Measurements from ENCODE around the gene NKX1-2. TPM values are rescaled to one million over a fixed set of nuclear protein-coding genes. Genes with fewer than 3 reads are reported as not detected.

Gene NKX1-2
- total and polyA plus RNA-seq, 2 of the 4 experiments (the other 2 are of a cell fraction), result not detected

DNA sequence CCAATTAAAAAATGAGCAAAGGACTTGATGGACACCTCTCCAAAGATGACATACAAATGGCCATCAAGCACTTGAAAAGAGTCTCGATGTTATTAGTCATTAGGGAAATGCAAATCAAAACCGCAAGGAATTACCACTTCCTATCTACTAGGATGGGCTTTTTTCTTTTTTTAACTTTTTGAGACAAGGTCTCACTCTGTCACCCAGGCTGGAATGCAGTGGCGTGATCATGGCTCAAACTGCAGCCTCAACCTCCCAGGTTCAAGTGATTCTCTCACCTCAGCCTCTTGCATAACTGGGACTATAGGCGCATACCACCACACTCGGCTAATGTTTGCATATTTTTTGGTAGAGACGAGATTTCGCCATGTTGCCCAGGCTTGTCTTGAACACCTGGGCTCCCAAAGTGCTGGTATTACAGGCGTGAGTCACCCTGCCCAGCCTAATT lies 13.6 kb downstream of the NKX1-2 start:
- ATAC-seq (ENCODE audit: low read depth) (no peak), DNase-seq (no peak)
- no peaks in the 10 kb centered on the region for H3K9me3 ChIP-seq (ENCODE audit: control insufficient read depth, insufficient read depth, low read length)
- no peak overlapping the region for H3K27ac ChIP-seq (ENCODE audit: insufficient read depth, low read length)
- no peak overlapping the region for H3K23ac ChIP-seq (ENCODE audit: low read depth, low read length)
- H3K4me1 ChIP-seq (ENCODE audit: control insufficient read depth, insufficient read depth, low read length), result no peaks in the 10 kb centered on the region
- no peak overlapping the region for H3K56ac ChIP-seq (ENCODE audit: extremely low read depth, insufficient read depth, low read length)
- no peak overlapping the region for H2BK5ac ChIP-seq (ENCODE audit: low read depth, low read length, poor library complexity, severe bottlenecking)
- no peak overlapping the region for H2BK120ac ChIP-seq (ENCODE audit: low read depth, low read length)
- no peak for TF ChIP-seq CEBPB (IDR thresholded peaks at IDR 0.05; ENCODE audit: low read depth, low read length)
- no peak for TF ChIP-seq CTCF (conservative IDR thresholded peaks at IDR 0.05; ENCODE audit: low read depth, low read length)
- no peak for TF ChIP-seq BHLHE40 (IDR thresholded peaks at IDR 0.05; ENCODE audit: low read depth, low read length)
- no peak for TF ChIP-seq FOS (IDR thresholded peaks at IDR 0.05; ENCODE audit: low read depth, low read length)
- no peak for TF ChIP-seq POLR2A (IDR thresholded peaks at IDR 0.05; ENCODE audit: low read depth, low read length)
- TF ChIP-seq NFE2L2 (IDR thresholded peaks at IDR 0.05; ENCODE audit: low read depth, low read length), result no peak
- TF ChIP-seq RCOR1 (IDR thresholded peaks at IDR 0.05; ENCODE audit: insufficient replicate concordance, low read length), result no peak
- TF ChIP-seq MAZ (IDR thresholded peaks at IDR 0.05; ENCODE audit: borderline replicate concordance, low read depth, low read length), result no peak
- TF ChIP-seq, protein P1, sequence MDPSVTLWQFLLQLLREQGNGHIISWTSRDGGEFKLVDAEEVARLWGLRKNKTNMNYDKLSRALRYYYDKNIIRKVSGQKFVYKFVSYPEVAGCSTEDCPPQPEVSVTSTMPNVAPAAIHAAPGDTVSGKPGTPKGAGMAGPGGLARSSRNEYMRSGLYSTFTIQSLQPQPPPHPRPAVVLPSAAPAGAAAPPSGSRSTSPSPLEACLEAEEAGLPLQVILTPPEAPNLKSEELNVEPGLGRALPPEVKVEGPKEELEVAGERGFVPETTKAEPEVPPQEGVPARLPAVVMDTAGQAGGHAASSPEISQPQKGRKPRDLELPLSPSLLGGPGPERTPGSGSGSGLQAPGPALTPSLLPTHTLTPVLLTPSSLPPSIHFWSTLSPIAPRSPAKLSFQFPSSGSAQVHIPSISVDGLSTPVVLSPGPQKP (IDR thresholded peaks at IDR 0.05; ENCODE audit: borderline replicate concordance, low read depth, low read length), result no peak
- TF ChIP-seq, protein P2, sequence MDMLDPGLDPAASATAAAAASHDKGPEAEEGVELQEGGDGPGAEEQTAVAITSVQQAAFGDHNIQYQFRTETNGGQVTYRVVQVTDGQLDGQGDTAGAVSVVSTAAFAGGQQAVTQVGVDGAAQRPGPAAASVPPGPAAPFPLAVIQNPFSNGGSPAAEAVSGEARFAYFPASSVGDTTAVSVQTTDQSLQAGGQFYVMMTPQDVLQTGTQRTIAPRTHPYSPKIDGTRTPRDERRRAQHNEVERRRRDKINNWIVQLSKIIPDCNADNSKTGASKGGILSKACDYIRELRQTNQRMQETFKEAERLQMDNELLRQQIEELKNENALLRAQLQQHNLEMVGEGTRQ (IDR thresholded peaks at IDR 0.05; ENCODE audit: low read depth, low read length), result no peak
- BruUV-seq (replicated peaks), result no TSS peak
- WGBS, 2 experiments (ENCODE audit: extremely low coverage in 2 of 2, insufficient read length in 1 of 2), result 84% methylated on average over 3 of the region's 8 CpGs; no CpG with 5 or more reads in 1 of the 2 experiments
- no peak overlapping the region for H4K5ac ChIP-seq (ENCODE audit: low read depth, low read length)
- no peaks in the 10 kb centered on the region for H3K36me3 ChIP-seq (ENCODE audit: control insufficient read depth, insufficient read depth, low read length)
- no peaks in the 10 kb centered on the region for H3K79me1 ChIP-seq (ENCODE audit: low read depth in 1 of 2, low read length in 2 of 2)
- H2AK5ac ChIP-seq (ENCODE audit: low read depth, low read length), result no peak overlapping the region
- no peak overlapping the region for H3K14ac ChIP-seq (replicated peaks; ENCODE audit: low read depth, low read length)
- no peak overlapping the region for H3K18ac ChIP-seq (ENCODE audit: low read depth, low read length)
- H2BK20ac ChIP-seq (ENCODE audit: low read depth, low read length), result no peak overlapping the region
- H2AFZ ChIP-seq (replicated peaks; ENCODE audit: low read length, poor library complexity), result no peak overlapping the region
- peaks cover 4% of the 10 kb centered on the region for H3K27me3 ChIP-seq (ENCODE audit: control insufficient read depth, insufficient read depth, low read length)
- intact Hi-C loops (cut with micrococcal nuclease), result no loop called here
- no peak overlapping the region for H3K4ac ChIP-seq (ENCODE audit: low read depth, low read length)
- POLR2A ChIA-PET (ENCODE audit: unreplicated experiment), result no interaction called here
- H3K4me3 ChIP-seq (ENCODE audit: insufficient read depth, low read depth, low read length), result no peak overlapping the region
- dilution Hi-C loops (cut with HindIII; ENCODE audit: low sequenced_read_pairs, unreplicated experiment), result no loop called here
- CTCF ChIA-PET, result no interaction called here
- H4K91ac ChIP-seq (ENCODE audit: insufficient read depth, low read depth, low read length), result no peak overlapping the region
- no peak overlapping the region for H4K8ac ChIP-seq (ENCODE audit: low read depth in 2 of 2, low read length in 2 of 2)
- no peak overlapping the region for H2AK9ac ChIP-seq (replicated peaks; ENCODE audit: low read depth, low read length, poor library complexity)
- no peaks in the 10 kb centered on the region for H3K9me1 ChIP-seq (ENCODE audit: insufficient read depth, low read length)
- H2BK15ac ChIP-seq (ENCODE audit: low read depth, low read length), result no peak overlapping the region
- H3K4me2 ChIP-seq (ENCODE audit: low read depth, low read length), result no peak overlapping the region
- in situ Hi-C loops (cut with MboI; ENCODE audit: low sequenced_read_pairs), result no loop called here
- no peak overlapping the region for H3K9ac ChIP-seq (ENCODE audit: low read depth, low read length)
- H4K20me1 ChIP-seq (ENCODE audit: insufficient read depth, low read length), result no peaks in the 10 kb centered on the region
